Measurements from ENCODE around the gene DLST.

- TF ChIP-seq GATA2 (IDR thresholded peaks at IDR 0.05; ENCODE audit: low read depth, low read length) (no peak), GATA3 (IDR thresholded peaks at IDR 0.05; ENCODE audit: low read depth, low read length) (no peak)
Measured at GRCh38 chr14:74945261-74945851, 63.6 kb downstream of the DLST start.

Data from SH-SY5Y (cell line).